HG02763 (cell line): ENCODE results near the gene ARL2.

Experiments
- ATAC-seq: cut with Tn5 transposase; IDR thresholded peaks from one replicate; pipeline ENCODE4 v1.9.1; 2021; ENCODE audit warnings: mild to moderate bottlenecking, moderate library complexity; ENCODE audit not compliant: unreplicated experiment

ARL2 gene

GRCh38 chr11:65043881-65044501, 30.0 kb downstream of the ARL2 start:
- ATAC-seq: no peak

- ATAC-seq: no peak
These were observed 31.1 kb downstream of the ARL2 start for GRCh38 chr11:65045061-65045460.

DNA sequence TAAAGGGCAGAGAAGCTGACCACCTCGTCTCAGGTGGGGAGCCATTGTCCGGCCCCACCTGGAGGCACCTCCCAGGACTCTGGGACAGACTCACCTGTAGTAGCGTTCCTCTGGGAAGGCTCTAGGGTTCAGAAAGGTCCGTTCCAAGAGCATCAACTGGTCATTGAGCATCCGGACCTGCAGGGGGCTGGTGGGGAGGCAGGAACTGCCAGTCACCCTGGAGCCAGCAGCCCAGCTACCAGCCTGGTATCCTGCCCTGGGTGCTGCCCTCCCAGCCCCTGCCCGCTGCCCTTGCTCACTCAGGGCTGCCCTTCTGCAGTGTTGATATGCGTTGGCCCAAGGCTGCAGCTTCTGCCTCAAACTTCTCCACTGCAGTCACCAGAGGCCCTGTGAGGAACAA, 31.8 kb downstream of the ARL2 start:
- ATAC-seq: no peak

- no peak for ATAC-seq
These were observed 33.8 kb downstream of the ARL2 start for GRCh38 chr11:65047581-65048422.

GRCh38 chr11:65051398-65051858, 37.5 kb downstream of the ARL2 start:
- no peak for ATAC-seq

DNA sequence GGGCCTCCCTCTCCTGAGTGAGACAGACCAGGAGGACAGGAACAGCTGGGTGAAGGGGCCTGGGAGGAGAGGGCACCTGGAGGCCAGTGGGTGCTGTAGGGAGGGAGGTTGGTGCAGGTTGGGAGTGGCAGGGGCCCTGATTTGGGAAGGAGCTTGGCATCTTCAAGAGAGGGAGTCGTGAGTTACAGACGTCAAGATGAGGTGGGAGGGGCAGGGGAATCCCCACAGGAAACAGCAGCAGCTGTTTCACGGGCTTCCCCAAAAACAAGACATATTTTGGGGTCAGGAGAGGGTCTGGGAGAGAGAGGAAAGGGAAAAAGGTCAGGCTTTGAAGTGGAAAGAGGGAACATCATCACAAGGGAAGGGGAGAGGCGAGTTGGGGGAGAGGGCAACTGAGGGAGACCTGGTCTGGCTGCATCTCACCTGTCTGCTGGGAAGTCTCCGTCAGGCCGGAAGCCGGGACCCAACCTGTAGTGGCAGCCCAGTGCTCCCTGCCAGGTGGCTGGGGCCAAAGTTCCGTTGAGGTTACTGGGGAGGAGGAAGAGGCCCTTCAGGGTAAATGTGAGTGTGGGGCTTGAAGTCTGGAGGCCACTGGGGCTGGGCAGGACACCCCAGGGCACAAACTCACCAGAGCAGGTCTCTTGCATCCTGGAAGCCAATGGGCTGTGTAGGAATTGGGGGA, 40.0 kb downstream of the ARL2 start:
- ATAC-seq: no peak

- no peak for ATAC-seq
These were observed 41.6 kb downstream of the ARL2 start for GRCh38 chr11:65055538-65055937.

DNA sequence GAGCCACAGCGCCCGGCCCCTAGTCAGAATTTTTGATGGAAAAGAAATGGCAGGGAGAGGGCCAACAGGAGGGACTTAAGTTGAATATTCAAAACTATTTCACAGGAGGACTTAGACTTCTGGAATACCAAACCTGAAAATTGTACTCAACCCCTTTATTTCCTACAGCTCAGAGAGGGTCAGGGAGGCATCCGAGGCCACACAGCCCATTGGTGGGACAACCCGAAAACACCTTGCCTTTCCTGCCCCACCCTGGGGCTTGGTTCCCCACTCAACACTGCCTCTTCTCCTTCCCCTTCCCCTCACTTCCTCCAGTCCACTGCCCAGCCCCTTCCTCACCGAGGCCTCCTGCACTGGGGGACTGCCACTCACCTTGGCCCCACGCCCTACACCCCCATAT, 43.0 kb downstream of the ARL2 start:
- ATAC-seq: no peak

DNA sequence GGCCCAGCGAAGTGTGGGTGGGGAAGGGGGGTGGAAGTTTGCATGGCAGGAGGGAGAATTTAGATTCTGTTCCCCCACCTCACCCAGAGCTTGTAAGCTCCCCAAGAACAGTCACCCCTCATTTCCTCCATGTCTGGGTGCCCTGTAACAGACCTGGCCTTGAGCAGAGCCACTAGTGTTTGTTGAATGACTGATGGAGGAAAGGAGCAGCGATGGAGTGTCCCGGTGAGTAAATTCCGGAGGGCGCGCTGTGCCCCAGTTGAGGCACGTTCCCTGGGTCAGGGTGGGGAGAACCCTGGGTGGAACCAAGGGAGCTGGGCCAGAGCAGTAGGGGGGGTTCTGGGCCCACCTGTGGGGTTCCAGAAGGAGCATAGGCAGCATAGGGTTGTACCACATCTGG, 43.6 kb downstream of the ARL2 start:
- ATAC-seq: no peak

GRCh38 chr11:65058012-65058411, 44.1 kb downstream of the ARL2 start:
- ATAC-seq: no peak

DNA sequence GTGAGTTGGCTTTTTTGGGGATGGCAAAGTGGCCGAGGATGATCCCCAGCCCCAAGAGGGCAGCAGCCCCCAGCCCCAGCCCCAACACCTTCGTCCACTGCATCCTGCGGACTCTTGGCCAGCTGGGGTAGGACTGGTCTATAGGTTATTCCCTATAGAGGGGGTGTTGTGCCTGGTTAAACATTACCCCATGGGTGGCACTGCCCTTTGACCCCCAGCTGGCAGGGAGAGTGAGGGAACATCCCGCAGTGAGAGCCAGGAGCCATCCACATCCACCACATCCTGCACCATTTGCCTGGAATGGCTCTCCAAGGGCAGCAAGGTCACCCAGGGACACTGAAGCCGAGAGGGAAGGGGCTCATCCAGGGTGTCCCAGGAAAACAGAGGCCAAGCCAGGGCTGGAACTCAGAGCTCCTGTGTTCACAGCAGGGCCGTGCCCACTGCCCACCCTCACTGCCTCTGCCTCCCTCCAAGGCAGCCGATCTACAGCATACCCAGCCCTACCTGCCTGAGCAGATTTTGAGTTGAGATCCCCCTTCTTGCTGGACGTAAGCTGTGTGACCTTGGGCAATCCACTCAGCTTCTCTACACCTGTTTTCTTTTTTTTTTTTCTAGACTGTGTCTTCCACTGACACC, 44.6 kb downstream of the ARL2 start, which contains the start of gene NAALADL1:
Gene NAALADL1 (minus strand): TSS at position 135 of the 636 bp plus-strand sequence. CDS start 32 bp downstream, at position 103.
- no peak for ATAC-seq

- no peak for ATAC-seq
These were observed 45.6 kb downstream of the ARL2 start for GRCh38 chr11:65059523-65059922.

DNA sequence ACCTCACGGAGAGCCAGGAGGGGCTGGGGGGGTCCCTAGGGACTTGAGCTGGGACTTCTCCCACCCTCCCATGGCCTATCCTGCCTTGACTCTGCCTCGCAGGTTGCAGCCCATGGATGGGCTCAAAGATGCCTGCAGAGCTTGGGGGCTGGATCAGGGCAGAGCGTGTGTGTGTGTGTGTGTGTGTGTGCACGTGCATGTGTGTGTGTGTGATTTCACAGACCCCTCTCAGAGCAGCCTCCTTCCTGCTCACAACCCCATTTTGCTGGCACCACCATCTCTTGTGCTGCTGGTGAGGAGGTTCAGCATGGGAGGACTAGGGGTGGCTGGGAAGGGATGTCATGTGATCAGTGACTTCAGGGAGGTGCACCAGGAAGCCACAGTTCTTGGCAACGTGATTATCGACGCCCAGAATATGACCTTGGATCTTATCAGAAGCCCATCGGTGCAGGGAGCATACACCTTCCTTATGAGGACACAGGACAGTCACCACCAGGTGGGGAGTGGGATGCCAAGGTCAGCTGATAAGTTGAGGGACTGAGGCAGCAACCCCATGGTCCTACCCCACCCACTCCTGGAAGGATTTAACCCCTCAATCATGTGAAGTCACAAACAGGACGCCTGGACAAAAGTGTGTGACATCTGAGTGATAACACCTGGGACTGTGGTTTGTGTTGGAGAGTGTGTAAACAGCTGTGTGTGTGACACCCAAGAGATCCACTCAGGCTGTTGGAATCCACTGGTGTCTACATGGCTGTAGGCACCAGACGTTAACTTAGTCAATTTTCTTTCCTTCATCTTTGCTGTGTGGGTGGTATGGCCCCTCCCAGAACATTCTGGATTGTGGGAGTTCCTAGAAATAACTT, 46.2 kb downstream of the ARL2 start:
- ATAC-seq: no peak

DNA sequence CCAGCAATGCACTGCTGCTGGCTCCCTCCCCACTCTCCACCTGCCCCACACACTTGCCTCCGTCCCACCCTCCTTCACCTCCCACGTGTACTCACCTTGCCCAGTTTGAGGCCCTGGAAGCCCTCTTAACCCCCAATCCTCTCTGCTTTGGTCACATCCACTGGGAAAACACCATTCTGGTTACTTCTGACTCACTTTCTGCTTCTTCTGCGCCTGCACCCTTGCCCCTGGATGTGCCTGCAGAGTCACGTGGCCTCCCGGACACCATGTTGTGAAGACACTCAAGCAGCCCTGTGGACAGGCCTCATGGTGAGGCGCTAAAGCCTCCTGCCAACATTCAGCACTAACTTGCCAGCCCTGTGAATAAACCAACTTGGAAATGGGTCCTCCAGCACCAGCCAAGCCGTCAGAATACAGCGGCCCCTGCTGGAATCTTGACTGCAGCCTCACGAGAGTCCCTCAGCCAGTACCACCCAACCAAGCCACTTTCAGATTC, 47.0 kb downstream of the ARL2 start:
- ATAC-seq: no peak

DNA sequence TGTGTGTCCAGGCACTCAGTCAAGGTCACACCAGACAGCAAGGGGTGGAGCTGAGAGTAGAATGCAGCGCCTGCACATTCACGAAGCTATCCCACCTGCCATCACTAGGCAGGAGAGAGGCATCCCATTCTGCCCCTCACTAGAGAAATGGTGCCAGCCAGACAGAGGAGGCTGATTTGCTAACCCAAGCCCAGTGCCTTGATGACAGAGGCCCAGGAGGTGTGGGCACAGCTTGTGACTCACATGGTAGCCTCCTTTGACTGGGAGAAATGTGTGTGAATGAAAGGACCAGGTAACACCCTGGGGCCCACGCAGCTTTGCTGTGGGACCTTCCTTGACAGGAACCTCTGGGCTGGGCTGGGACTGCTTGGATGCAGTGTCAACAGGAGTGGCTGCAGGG, 49.6 kb downstream of the ARL2 start:
- no peak for ATAC-seq

DNA sequence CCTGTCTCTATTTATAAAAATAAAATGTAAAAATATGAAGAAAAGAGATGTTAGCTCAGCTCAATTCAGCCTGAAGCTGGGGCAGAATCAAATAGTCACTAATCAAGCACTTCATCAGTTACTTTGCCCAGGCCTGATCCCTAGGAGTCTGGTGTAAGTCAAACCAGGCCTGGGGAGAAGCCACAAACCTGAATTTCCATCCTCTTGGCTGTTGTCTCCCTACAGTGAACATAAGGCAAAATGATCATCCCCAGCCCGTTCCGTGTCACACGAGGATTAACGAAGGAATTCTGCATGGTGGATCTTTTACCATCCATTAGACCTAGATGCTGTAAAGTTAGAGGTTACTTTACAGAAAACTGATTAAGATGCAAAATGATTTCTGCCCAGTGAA, 50.9 kb downstream of the ARL2 start:
- no peak for ATAC-seq

DNA sequence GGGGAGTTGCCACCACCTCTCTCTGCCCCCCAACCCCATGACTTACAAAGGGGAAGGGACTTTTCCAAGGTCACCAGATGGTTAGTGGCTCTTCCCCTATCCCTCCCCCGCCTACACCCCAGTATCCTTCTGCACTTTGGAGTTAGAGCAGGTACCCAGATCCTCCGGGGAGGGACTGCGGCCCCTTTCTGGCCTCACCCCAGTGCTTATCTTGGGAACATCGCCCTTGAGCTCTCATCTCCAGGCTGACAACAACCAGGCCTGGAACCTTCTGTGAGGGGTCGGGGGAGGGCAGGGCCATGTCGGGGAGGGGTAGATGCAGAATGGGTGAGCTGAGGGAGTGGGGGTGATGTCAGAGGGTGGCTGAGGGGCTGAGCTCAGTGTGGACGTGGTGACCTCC, 51.9 kb downstream of the ARL2 start:
- no peak for ATAC-seq

GRCh38 chr11:65066315-65066714, 52.4 kb downstream of the ARL2 start:
- ATAC-seq: no peak

DNA sequence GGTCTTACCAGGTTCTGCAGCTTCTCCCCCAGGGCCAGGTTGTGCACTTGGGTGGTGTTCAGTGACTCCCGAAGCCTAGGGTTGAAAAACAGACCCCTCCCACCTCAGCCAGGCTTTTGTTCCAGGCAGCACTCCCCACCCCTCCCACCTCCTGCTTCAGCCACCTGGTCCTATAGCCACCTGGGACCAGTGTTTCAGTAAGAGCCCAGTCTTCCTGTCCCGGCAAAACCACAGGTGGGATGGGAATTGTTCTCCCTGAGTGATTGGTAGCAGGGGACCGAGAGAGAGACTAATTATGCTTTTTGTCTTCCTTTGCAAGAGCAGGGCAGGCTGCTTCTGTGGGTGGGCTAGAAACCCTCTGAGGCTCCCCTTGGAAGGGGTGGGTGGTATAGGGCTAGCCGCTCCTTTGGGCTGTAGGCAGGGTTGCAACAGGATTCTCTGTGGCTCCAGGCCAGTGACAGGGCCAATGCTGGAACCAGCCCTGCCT, 52.9 kb downstream of the ARL2 start:
- ATAC-seq: no peak

GRCh38 chr11:65067446-65067845, 53.5 kb downstream of the ARL2 start:
- ATAC-seq: no peak
